CD4-positive, alpha-beta T cell treated with Interleukin-15 for 4 hours (primary cell): ENCODE data around the gene PKD1L1.
"Not testable (repeated sequence)": the region's sequence is repeated elsewhere in the genome, so short reads cannot be mapped to it uniquely, and the experiment has no call there.

Experiments used
- DNase-seq: peaks from one replicate; pipeline ENCODE4 v3.0.0-alpha.2; 2020; ENCODE audit warnings: low spot score

PKD1L1 gene

DNA sequence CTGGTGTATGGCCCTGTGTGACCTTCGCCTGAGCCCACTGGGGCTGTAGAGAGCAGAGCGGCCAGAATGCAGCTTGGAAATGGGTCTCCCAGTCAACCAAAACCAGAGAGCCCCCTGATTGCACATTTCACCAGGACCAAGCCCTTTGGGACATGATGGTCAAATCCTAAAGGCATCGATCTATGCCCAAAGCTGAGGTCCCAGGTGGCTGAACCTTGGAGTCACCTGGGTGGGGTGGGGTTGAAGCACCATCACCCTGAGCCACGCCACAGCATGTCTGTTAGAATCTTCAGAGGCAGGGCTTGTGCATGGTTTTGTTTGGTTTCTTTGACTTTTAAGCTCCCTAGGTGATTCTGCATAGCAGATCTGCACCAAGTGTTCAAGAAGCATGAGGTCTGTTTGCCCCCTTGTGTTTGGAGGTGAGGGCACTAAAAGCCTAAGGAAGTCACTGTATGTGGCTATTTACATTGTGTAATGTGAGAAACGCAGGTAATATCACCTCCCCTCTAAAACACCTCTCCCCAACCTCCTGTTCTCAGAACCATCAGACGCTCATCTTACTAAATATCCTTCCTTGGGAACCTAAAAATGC is 9.6 kb downstream of the PKD1L1 start:
- DNase-seq: no peak

DNA sequence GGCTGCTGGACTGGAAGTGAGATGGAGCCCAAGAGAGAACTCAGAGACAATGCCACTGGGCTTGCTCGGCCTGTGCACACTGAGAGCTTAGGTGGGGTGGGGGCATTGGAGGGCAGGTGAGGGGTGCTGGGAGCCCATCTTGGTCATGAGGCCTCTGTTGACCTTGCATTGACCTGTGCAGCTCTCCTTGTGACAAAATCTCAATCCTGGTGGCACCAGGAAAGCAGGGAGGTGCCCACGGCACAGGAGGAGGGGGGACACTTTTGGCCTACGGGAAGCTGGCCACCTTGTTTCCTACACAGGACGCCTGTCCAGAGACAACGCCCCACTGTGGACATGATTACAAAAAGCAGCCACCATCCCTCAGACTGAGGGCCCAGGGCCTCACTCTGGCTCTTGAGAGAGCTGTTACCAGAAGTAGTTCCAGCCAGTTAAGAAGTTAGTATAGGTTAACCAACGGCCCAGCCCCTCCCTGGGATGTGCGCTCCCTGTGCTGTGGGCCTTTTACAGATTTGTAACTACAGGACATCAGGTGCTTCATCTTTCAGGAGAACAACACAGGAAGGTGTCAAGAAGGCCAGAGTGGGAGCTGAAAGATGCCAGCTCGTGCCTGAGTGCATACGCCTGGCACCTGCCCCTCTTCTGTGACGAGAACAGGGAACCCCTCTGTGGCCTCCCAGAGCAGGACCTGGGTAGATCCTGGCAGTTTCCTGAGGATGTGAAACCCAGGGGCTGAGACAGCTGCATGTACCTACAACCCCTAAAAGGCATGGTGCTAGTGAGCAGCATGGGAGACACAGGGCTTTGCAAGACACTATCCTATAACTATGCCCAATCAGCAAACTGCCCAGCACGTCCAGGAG is 10.3 kb downstream of the PKD1L1 start:
- no peak for DNase-seq

- no peak for DNase-seq
Measured at GRCh38 chr7:47937065-47937687, 11.1 kb downstream of the PKD1L1 start.

DNA sequence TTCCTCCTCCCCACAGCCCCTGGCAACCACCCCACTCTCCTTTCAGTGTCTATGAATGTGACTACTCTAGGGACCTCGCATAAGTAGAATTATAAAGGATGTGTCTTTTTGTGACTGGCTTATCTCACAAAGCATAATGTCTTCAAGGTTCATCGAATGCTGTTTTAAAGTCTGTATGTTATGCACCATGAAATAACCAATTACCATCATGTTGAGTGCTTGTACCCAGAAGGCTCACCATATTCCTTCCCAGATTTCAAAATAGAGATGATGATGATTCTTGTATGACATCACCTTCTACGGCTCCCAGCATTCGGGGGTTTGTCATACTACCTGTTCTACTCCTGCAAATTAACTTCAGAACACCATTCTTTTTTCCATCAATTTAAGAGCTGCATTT is 11.9 kb downstream of the PKD1L1 start:
- DNase-seq: no peak

- DNase-seq: no peak
Measured at GRCh38 chr7:47935336-47935735, 12.9 kb downstream of the PKD1L1 start.

GRCh38 chr7:47934831-47935230 is 13.4 kb downstream of the PKD1L1 start:
- no peak for DNase-seq

DNA sequence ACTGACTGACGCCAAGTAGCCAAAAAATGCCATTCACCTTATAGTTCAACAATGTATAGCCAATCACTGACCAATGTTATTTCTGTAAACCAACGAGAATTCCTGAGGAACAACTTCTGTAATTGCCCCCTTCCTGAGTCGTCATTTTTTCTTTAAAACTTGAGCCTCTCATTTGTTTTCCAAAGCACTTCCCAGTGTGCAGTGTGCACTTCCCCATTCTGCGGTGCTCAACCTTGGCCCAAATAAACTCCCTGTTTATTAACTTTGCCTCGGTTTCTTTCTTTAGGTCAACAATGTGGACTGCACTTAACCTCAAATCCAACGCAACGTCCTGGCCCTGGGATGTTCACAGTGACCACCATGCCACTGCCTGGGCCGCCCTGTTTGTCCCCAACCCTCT is 15.1 kb downstream of the PKD1L1 start:
- no peak for DNase-seq

- no peak for DNase-seq
Measured at GRCh38 chr7:47932466-47933037, 15.7 kb downstream of the PKD1L1 start.

- DNase-seq: no peak
Measured at GRCh38 chr7:47932016-47932415, 16.2 kb downstream of the PKD1L1 start.

- no peak for DNase-seq
Measured at GRCh38 chr7:47931005-47932004, 17.0 kb downstream of the PKD1L1 start.

GRCh38 chr7:47924266-47924665 is 24.0 kb downstream of the PKD1L1 start:
- DNase-seq: no peak

GRCh38 chr7:47923081-47923875 is 25.0 kb downstream of the PKD1L1 start:
- DNase-seq: not testable (repeated sequence)

- DNase-seq: not testable (repeated sequence)
Measured at GRCh38 chr7:47916514-47916913, 31.8 kb downstream of the PKD1L1 start.

- DNase-seq: no peak
Measured at GRCh38 chr7:47915616-47915976, 32.7 kb downstream of the PKD1L1 start.

GRCh38 chr7:47914717-47915615 is 33.3 kb downstream of the PKD1L1 start:
- no peak for DNase-seq

GRCh38 chr7:47912332-47912731 is 35.9 kb downstream of the PKD1L1 start:
- DNase-seq: no peak

DNA sequence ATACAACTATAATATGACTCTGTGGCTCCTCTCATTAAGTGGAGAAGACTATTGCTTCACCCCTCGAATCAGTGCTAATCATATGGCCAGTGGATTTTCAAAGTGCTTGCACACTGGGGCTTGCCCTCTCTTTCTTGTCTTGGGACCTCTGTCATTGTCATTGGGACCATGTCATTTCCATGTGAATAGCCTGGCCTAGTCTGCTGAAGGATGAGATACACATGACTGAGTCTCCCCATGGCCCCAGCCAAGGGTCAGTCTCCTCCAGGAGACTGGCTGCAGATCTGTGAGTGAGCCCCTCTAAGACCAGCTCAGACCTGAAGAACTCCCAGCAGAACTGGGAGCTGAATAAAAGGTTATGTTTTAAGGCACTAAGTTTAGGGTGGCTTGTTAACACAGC is 39.5 kb downstream of the PKD1L1 start:
- no peak for DNase-seq

- no peak for DNase-seq
Measured at GRCh38 chr7:47907981-47908616, 40.2 kb downstream of the PKD1L1 start.

GRCh38 chr7:47906883-47907282 is 41.4 kb downstream of the PKD1L1 start:
- DNase-seq: no peak
